Activated CD8-positive, alpha-beta memory T cell treated with anti-CD3 and anti-CD28 coated beads, Interleukin-2, amount 50 U/mL, for 24 hours (primary cell): Measurements from ENCODE around the gene UBE2A.

Experiments used
- DNase-seq: peaks from one replicate; pipeline ENCODE4 v3.0.0-alpha.2; 2020; ENCODE audit errors: extremely low read depth

UBE2A gene

GRCh38 chrX:119607018-119607389 is 32.6 kb downstream of the UBE2A start:
- no peak for DNase-seq

- no peak for DNase-seq
Measured at GRCh38 chrX:119614776-119615175, 40.4 kb downstream of the UBE2A start.

GRCh38 chrX:119617517-119618164 is 43.3 kb downstream of the UBE2A start:
- no peak for DNase-seq

GRCh38 chrX:119618439-119618838 is 44.1 kb downstream of the UBE2A start:
- DNase-seq: no peak

GRCh38 chrX:119622356-119623232 is 48.2 kb downstream of the UBE2A start:
- no peak for DNase-seq

- DNase-seq: no peak
Measured at GRCh38 chrX:119624417-119624816, 50.1 kb downstream of the UBE2A start.

- DNase-seq: no peak
Measured at GRCh38 chrX:119624951-119625668, 50.7 kb downstream of the UBE2A start.

GRCh38 chrX:119625843-119626242 is 51.5 kb downstream of the UBE2A start:
- no peak for DNase-seq
